H1 (cell line): Measurements from ENCODE around the gene RAB40C. TPM values are rescaled to one million over a fixed set of nuclear protein-coding genes. Genes with fewer than 3 reads are reported as not detected.

Source experiments
- CTCF ChIA-PET: fragments of 300-600 bp; sonication (Branson Sonifier 250); formaldehyde crosslinking; loops from one replicate; lab custom pipeline; 2021; ENCODE audit not compliant: partially characterized antibody; lab: Charles Lee
- POLR2A ChIA-PET: fragments of 300-600 bp; sonication (Branson Sonifier 250); formaldehyde crosslinking; loops from one replicate; lab custom pipeline; 2021; ENCODE audit warnings: inconsistent platforms; ENCODE audit not compliant: partially characterized antibody; lab: Charles Lee
- DNase-seq, 2 experiments: peaks; one replicate each; pipeline versions ENCODE4 v3.0.0 to v3.0.0-alpha.2; 2010 to 2022; ENCODE audit warnings: low spot score in 2 of 2, low read depth in 1 of 2, mixed read lengths in 1 of 2
- FAIRE-seq: peaks from 2 replicates; lab custom pipeline; 2011; peaks lifted over from hg19 to GRCh38; lab: Jason Lieb, UNC
- H2AFZ ChIP-seq: 2 replicates; pipeline ENCODE4 v1.8.1; 2012; ENCODE audit warnings: low read length, inconsistent platforms
- H2AK5ac ChIP-seq: 2 replicates; pipeline ENCODE4 v1.6.1; 2013; ENCODE audit warnings: low read depth, low read length
- H2BK120ac ChIP-seq: replicated peaks from 2 replicates; pipeline ENCODE3; 2013; ENCODE audit warnings: low read depth, low read length, inconsistent platforms
- H2BK12ac ChIP-seq: 2 replicates; pipeline ENCODE4 v1.6.1; 2013; ENCODE audit warnings: low read depth, low read length
- H2BK15ac ChIP-seq: 2 replicates; pipeline ENCODE4 v1.6.1; 2013; ENCODE audit warnings: low read length
- H2BK20ac ChIP-seq: 2 replicates; pipeline ENCODE4 v1.6.1; 2013; ENCODE audit warnings: low read length
- H2BK5ac ChIP-seq: 2 replicates; pipeline ENCODE4 v1.6.1; 2013; ENCODE audit warnings: low read depth, low read length
- H3K14ac ChIP-seq: 2 replicates; pipeline ENCODE4 v1.6.1; 2013; ENCODE audit warnings: inconsistent platforms; ENCODE audit not compliant: insufficient read length
- H3K18ac ChIP-seq: 2 replicates; pipeline ENCODE4 v1.6.1; 2013; ENCODE audit warnings: low read length; ENCODE audit errors: extremely low read depth
- H3K23ac ChIP-seq: 2 replicates; pipeline ENCODE4 v1.6.1; 2013; ENCODE audit warnings: inconsistent platforms; ENCODE audit not compliant: insufficient read length
- H3K23me2 ChIP-seq: 2 replicates; pipeline ENCODE4 v1.6.1; 2013; ENCODE audit warnings: low read depth, low read length
- H3K27ac ChIP-seq: 2 replicates; pipeline ENCODE4 v1.6.1; 2011; ENCODE audit warnings: low read depth, low read length, inconsistent platforms
- H3K27me3 ChIP-seq, 4 experiments: replicated peaks in 1 of 4; 1 replicate in 1 of 4; 2 replicates in 3 of 4; pipeline versions ENCODE4 v1.6.1 to v1.8.1; 2011 to 2013; ENCODE audit warnings: low read length in 3 of 4, mild to moderate bottlenecking in 3 of 4, inconsistent platforms in 2 of 4, mixed read lengths in 2 of 4, moderate library complexity in 1 of 4; ENCODE audit not compliant: control insufficient read depth in 3 of 4, insufficient read depth in 3 of 4; ENCODE audit errors: extremely low read depth in 1 of 4
- H3K36me3 ChIP-seq, 4 experiments: 2 replicates each; pipeline versions ENCODE4 v1.6.1 to v1.8.1; 2011 to 2013; ENCODE audit warnings: mild to moderate bottlenecking in 4 of 4, low read length in 3 of 4, moderate library complexity in 2 of 4, control low read depth in 1 of 4, inconsistent platforms in 1 of 4; ENCODE audit not compliant: insufficient read depth in 4 of 4, control insufficient read depth in 2 of 4
- H3K4ac ChIP-seq: replicated peaks from 2 replicates; pipeline ENCODE3; 2013; ENCODE audit warnings: low read length, low read depth, mixed read lengths, inconsistent platforms; ENCODE audit not compliant: insufficient read length
- H3K4me1 ChIP-seq, 4 experiments: replicated peaks in 1 of 4; 1 replicate in 1 of 4; 2 replicates in 3 of 4; pipeline versions ENCODE4 v1.6.1 to v1.8.1; 2011 to 2013; ENCODE audit warnings: low read length in 3 of 4, inconsistent platforms in 2 of 4, mixed read lengths in 1 of 4; ENCODE audit not compliant: insufficient read depth in 4 of 4, control insufficient read depth in 3 of 4
- H3K4me2 ChIP-seq, 2 experiments: 2 replicates each; pipeline versions ENCODE4 v1.6.1 to v1.8.1; 2011 to 2013; ENCODE audit warnings: low read depth in 2 of 2, low read length in 2 of 2, control low read depth in 1 of 2, inconsistent platforms in 1 of 2, mild to moderate bottlenecking in 1 of 2; ENCODE audit not compliant: insufficient read depth in 1 of 2
- H3K4me3 ChIP-seq, 4 experiments: fragments of 200-600, 300-600 bp in 1 of 4; sonication (generic), shearing (Covaris generic), sonication (Bioruptor Twin) in 1 of 4; 2 replicates each; pipeline versions ENCODE4 v1.5.1 to v1.8.1; 2011 to 2016; ENCODE audit warnings: low read length in 4 of 4, low read depth in 3 of 4, control low read depth in 2 of 4, inconsistent platforms in 2 of 4, mild to moderate bottlenecking in 2 of 4, mixed read lengths in 1 of 4, moderate library complexity in 1 of 4; ENCODE audit not compliant: insufficient read depth in 2 of 4; ENCODE audit errors: extremely low read depth in 1 of 4
- H3K56ac ChIP-seq: replicated peaks from 2 replicates; pipeline ENCODE3; 2013; ENCODE audit warnings: low read depth, mild to moderate bottlenecking, mixed read lengths, low read length, inconsistent platforms; ENCODE audit not compliant: insufficient read length
- H3K79me1 ChIP-seq: 2 replicates; pipeline ENCODE4 v1.6.1; 2013; ENCODE audit warnings: low read depth, low read length, control low read depth
- H3K79me2 ChIP-seq, 2 experiments: 2 replicates each; pipeline versions ENCODE4 v1.6.1 to v1.8.1; 2012 to 2013; ENCODE audit warnings: low read length in 2 of 2, mild to moderate bottlenecking in 2 of 2, inconsistent platforms in 1 of 2; ENCODE audit not compliant: insufficient read depth in 2 of 2, control insufficient read depth in 1 of 2
- H3K9ac ChIP-seq, 4 experiments: replicated peaks in 1 of 4; 1 replicate in 1 of 4; 2 replicates in 3 of 4; pipeline versions ENCODE4 v1.6.1 to v1.8.1; 2011 to 2013; ENCODE audit warnings: low read depth in 3 of 4, low read length in 3 of 4, control low read depth in 2 of 4, mild to moderate bottlenecking in 2 of 4, moderate library complexity in 2 of 4, inconsistent platforms in 1 of 4; ENCODE audit errors: extremely low read depth in 1 of 4
- H3K9me3 ChIP-seq, 2 experiments: 2 replicates each; pipeline versions ENCODE4 v1.6.1 to v1.8.1; 2012 to 2013; ENCODE audit warnings: mild to moderate bottlenecking in 2 of 2, moderate library complexity in 2 of 2, control low read depth in 1 of 2, inconsistent platforms in 1 of 2, low read depth in 1 of 2, low read length in 1 of 2, mixed read lengths in 1 of 2; ENCODE audit not compliant: insufficient read depth in 2 of 2
- H4K20me1 ChIP-seq, 2 experiments: replicated peaks in 1 of 2; 2 replicates each; pipeline versions ENCODE3 to v1.8.1; 2011 to 2013; ENCODE audit warnings: inconsistent platforms in 2 of 2, low read length in 2 of 2, mild to moderate bottlenecking in 1 of 2; ENCODE audit not compliant: insufficient read depth in 2 of 2, control insufficient read depth in 1 of 2
- H4K5ac ChIP-seq: 2 replicates; pipeline ENCODE4 v1.6.1; 2013; ENCODE audit warnings: low read length, low read depth, mixed read lengths, inconsistent platforms; ENCODE audit not compliant: insufficient read length
- H4K8ac ChIP-seq: 2 replicates; pipeline ENCODE4 v1.8.0; 2013; ENCODE audit warnings: mild to moderate bottlenecking, moderate library complexity, low read length, inconsistent platforms; ENCODE audit not compliant: insufficient read depth; ENCODE audit errors: extremely low read depth
- H4K91ac ChIP-seq: replicated peaks from 2 replicates; pipeline ENCODE3; 2013; ENCODE audit warnings: low read length, mixed read lengths, inconsistent platforms; ENCODE audit not compliant: insufficient read length
- E2F6 ChIP-seq: IDR thresholded peaks from 2 replicates; pipeline ENCODE4 v1.6.1; 2012; ENCODE audit warnings: inconsistent platforms
- MAX ChIP-seq: IDR thresholded peaks from 2 replicates; pipeline ENCODE4 v1.6.1; 2012; ENCODE audit warnings: inconsistent platforms
- WGBS, 2 experiments: shearing (Covaris generic) in 1 of 2; methylation state at CpG; one replicate each; pipeline versions ENCODE4 v1.1.6 to v1.1.7; 2013 to 2015; ENCODE audit warnings: low lambda C conversion rate in 2 of 2, mixed read lengths in 2 of 2, inconsistent platforms in 1 of 2, low coverage in 1 of 2, missing lambda C conversion rate in 1 of 2; ENCODE audit not compliant: insufficient replicate concordance in 2 of 2, insufficient coverage in 1 of 2, insufficient read length in 1 of 2; ENCODE audit errors: extremely low coverage in 1 of 2, missing lambda C conversion rate in 1 of 2; 5-methylcytosine and 5-hydroxymethylcytosine counted together
- polyA plus RNA-seq, 7 experiments: library from polyadenylated mRNA; depleted of rRNA in 3 of 7; stranded (reverse) in 5 of 7; unstranded in 2 of 7; fragments of >200 nt in 5 of 7; fragments of 200-250 nt in 2 of 7; gene quantifications; 1 replicate in 5 of 7; 2 replicates in 1 of 7; 4 replicates in 1 of 7; pipeline versions ENCODE4 v1.2.1 to v1.2.3, GENCODE V29; 2011 to 2013; ENCODE audit warnings: missing spikeins in 2 of 7, mixed read lengths in 2 of 7
- total RNA-seq: library from RNA; stranded (reverse); fragmentation: NEBNext Ultra II Directional; extraction: Animal tissue kit (Norgen Biotek cat#: 25700); gene quantifications from 2 replicates; pipeline ENCODE4 v1.2.1, GENCODE V29; 2021

The RAB40C gene
- total and polyA plus RNA-seq, 2 of the 8 experiments (the other 6 are each of a cell fraction or from before 2014, with no cell fraction given), result 13.9 to 15.6 TPM

- peaks cover 2% of the 10 kb centered on the region; the same call in 1 of the 2 replicates for H3K23me2 ChIP-seq
- H3K27ac ChIP-seq, result no peak overlapping the region
- H2BK12ac ChIP-seq, result peak overlapping the region; percentile 60; the same call in 1 of the 2 replicates
- peaks cover 0 to 2% of the 10 kb centered on the region in 2 experiments for H4K20me1 ChIP-seq
- no peak for FAIRE-seq
- H3K9ac ChIP-seq, result no peak overlapping the region
- peak overlapping the region; percentile 40; the same call in 1 of the 2 replicates for H4K8ac ChIP-seq
- 90% methylated on average over 43 of the region's 50 CpGs; no CpG with 5 or more reads in 1 of the 2 experiments for WGBS, 2 experiments
- H2BK120ac ChIP-seq, result no peak overlapping the region
- peak in 1 of 2 experiments; percentile 53 for DNase-seq
- no peak overlapping the region for H3K4me3 ChIP-seq
- no peak overlapping the region for H3K18ac ChIP-seq
- peaks cover 4% of the 10 kb centered on the region; the same call in 1 of the 2 replicates for H3K79me1 ChIP-seq
- H2BK20ac ChIP-seq, result no peak overlapping the region
- peak overlapping the region; percentile 26; the same call in 1 of the 2 replicates for H2AK5ac ChIP-seq
- H3K4me2 ChIP-seq, result no peak overlapping the region
- H2AFZ ChIP-seq, result no peak overlapping the region
- no peak overlapping the region for H3K14ac ChIP-seq
- CTCF ChIA-PET, result interaction anchor here (1.0 to 1.6 kb wide), 7 partner anchors 10 to 116 kb away, joined by 3 to 4 read pairs (median 3); no protein-coding TSS in a partner anchor
- H3K79me2 ChIP-seq, result no peaks in the 10 kb centered on the region
- no peak overlapping the region for H3K23ac ChIP-seq
- H3K56ac ChIP-seq, result no peak overlapping the region
- peaks cover 0 to 8% (median 0%) of the 10 kb centered on the region in 4 experiments; a peak in 1 of 8 replicates for H3K36me3 ChIP-seq
- H3K4me1 ChIP-seq, result peaks cover 0 to 27% (median 22%) of the 10 kb centered on the region in 4 experiments; a peak in 6 of 7 replicates
- H2BK15ac ChIP-seq, result no peak overlapping the region
- H4K5ac ChIP-seq, result no peak overlapping the region
- POLR2A ChIA-PET, result interaction anchor here (0.9 to 1.3 kb wide), 4 partner anchors 9 to 45 kb away, joined by 3 read pairs; no protein-coding TSS in a partner anchor
- H2BK5ac ChIP-seq, result peak overlapping the region; percentile 71
- H4K91ac ChIP-seq, result peak overlapping the region; percentile 73
- no peaks in the 10 kb centered on the region for H3K9me3 ChIP-seq
- no peak overlapping the region for H3K4ac ChIP-seq
- H3K27me3 ChIP-seq, result no peaks in the 10 kb centered on the region
- TF ChIP-seq E2F6 (peak; percentile 72), MAX (peak; percentile 74)
These were observed 37.8 kb downstream of the RAB40C start for GRCh38 chr16:627454-628239.
